Measurements from ENCODE around the gene LATS2.
"Not testable (repeated sequence)": the region's sequence is repeated elsewhere in the genome, so short reads cannot be mapped to it uniquely, and the experiment has no call there.

The LATS2 gene

GRCh38 chr13:20953245-20953931 lies 108.0 kb downstream of the LATS2 start:
- TF ChIP-seq GABPA (IDR thresholded peaks at IDR 0.05; ENCODE audit: low read depth) = no peak
- TF ChIP-seq SPI1 (IDR thresholded peaks at IDR 0.05; ENCODE audit: borderline replicate concordance, low read depth) = no peak
- no peak for TF ChIP-seq REST (IDR thresholded peaks at IDR 0.05; ENCODE audit: insufficient replicate concordance, low read depth)
- no peak for TF ChIP-seq CTCF (IDR thresholded peaks at IDR 0.05; ENCODE audit: insufficient read depth, low read length)
- TF ChIP-seq POLR2AphosphoS5 (IDR thresholded peaks at IDR 0.05; ENCODE audit: low read depth) = no peak
- H3K27ac ChIP-seq (replicated peaks) = no peak overlapping the region
- DNase-seq (ENCODE audit: low read depth in 1 of 2, low spot score in 1 of 2) = no peak
- H3K4me3 ChIP-seq (replicated peaks; ENCODE audit: insufficient read depth, low read length) = no peak overlapping the region
- no peaks in the 10 kb centered on the region for H3K27me3 ChIP-seq (ENCODE audit: insufficient read depth, poor library complexity, severe bottlenecking)

DNA sequence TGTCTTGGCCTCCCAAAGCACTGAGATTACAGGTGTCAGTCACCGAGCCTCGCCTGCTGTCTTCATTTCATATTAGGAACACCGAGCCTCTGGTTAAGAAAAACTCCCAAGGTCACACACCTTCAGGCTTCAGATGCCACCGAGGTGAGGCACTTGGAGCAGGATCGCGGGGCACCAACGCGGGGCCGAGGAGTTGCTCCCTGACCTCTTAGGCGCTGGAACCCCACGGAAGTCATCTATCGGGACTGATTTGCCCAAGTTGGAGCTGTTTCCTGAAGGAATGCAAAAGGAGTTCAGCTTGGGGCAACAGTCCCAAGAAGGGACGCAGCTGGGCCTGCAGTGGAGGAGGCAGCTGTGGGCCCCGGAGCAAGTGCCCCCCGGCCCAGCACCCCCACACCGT lies 108.5 kb downstream of the LATS2 start:
- Histone ChIP-seq H3K4me3 (replicated peaks; ENCODE audit: insufficient read depth, low read length) (no peak overlapping the region), H3K27ac (replicated peaks) (no peak overlapping the region), H3K27me3 (ENCODE audit: insufficient read depth, poor library complexity, severe bottlenecking) (no peaks in the 10 kb centered on the region)
- DNase-seq (ENCODE audit: low read depth in 1 of 2, low spot score in 1 of 2) = no peak
- TF ChIP-seq SPI1 (IDR thresholded peaks at IDR 0.05; ENCODE audit: borderline replicate concordance, low read depth) = no peak
- TF ChIP-seq GABPA (IDR thresholded peaks at IDR 0.05; ENCODE audit: low read depth) = no peak
- no peak for TF ChIP-seq REST (IDR thresholded peaks at IDR 0.05; ENCODE audit: insufficient replicate concordance, low read depth)

DNA sequence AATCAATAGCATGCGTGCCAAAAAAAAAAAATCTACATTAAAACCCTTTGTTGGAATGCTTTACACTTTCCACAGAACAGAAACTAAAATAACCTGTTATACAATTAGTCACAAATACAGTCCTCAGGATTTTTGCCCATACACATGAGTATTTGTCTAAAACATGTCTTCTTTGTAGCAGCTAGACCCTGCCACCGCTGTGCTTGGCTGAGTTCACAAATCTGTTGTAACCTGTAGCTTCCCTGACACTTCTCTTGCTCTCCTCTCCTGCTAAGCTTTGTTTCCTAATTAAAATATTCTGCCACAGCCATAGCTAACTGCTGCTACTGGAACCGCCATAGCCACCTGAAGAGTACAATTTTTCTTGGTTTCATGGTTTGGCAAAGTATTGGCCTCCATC lies 113.4 kb downstream of the LATS2 start:
- DNase-seq (ENCODE audit: low read depth in 1 of 2, low spot score in 1 of 2); H3K27me3 ChIP-seq (ENCODE audit: insufficient read depth, poor library complexity, severe bottlenecking); H3K4me3 ChIP-seq (replicated peaks; ENCODE audit: insufficient read depth, low read length); H3K27ac ChIP-seq (replicated peaks): not testable (repeated sequence)

DNA sequence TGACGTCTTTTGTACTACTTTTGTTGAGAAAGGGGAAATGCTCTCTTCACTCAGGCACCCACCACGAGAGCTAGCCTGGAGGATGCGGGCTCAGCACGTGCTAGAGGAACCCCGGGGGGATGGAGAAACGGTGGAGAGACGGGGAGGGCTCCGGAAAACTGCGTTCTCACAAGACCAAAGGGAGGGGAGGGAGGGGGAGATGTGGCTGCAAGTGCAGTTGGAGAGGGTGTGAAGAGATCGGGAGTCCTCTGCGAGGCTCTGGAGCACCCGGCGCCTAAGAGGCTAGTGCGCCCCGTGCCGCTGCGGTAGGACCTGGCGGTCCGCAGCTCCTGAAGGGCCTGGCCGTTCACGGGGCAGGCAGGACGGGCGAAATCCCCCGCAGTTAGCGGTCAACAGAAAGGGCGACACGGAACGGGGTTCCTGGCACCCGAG lies 115.4 kb downstream of the LATS2 start:
- peak; percentile 11 to 87 for DNase-seq (ENCODE audit: low read depth in 1 of 2, low spot score in 1 of 2)

More for the DNA sequence above, 115.4 kb downstream of the LATS2 start:
- no peak for TF ChIP-seq REST (IDR thresholded peaks at IDR 0.05; ENCODE audit: insufficient replicate concordance, low read depth)
- TF ChIP-seq GABPA (IDR thresholded peaks at IDR 0.05; ENCODE audit: low read depth) = no peak
- TF ChIP-seq SPI1 (IDR thresholded peaks at IDR 0.05; ENCODE audit: borderline replicate concordance, low read depth) = peak; percentile 78
- TF ChIP-seq POLR2AphosphoS5 (IDR thresholded peaks at IDR 0.05; ENCODE audit: low read depth) = peak; percentile 25; the same call in 1 of the 2 replicates
- TF ChIP-seq CTCF (IDR thresholded peaks at IDR 0.05; ENCODE audit: insufficient read depth, low read length) = no peak
- peak overlapping the region; percentile 44 for H3K27ac ChIP-seq (replicated peaks)
- H3K4me3 ChIP-seq (replicated peaks; ENCODE audit: insufficient read depth, low read length) = no peak overlapping the region
- H3K27me3 ChIP-seq (ENCODE audit: insufficient read depth, poor library complexity, severe bottlenecking) = no peaks in the 10 kb centered on the region
